Measurements from ENCODE around the gene NEFH. TPM values are rescaled to one million over a fixed set of nuclear protein-coding genes. Genes with fewer than 3 reads are reported as not detected.

NEFH gene, protein sequence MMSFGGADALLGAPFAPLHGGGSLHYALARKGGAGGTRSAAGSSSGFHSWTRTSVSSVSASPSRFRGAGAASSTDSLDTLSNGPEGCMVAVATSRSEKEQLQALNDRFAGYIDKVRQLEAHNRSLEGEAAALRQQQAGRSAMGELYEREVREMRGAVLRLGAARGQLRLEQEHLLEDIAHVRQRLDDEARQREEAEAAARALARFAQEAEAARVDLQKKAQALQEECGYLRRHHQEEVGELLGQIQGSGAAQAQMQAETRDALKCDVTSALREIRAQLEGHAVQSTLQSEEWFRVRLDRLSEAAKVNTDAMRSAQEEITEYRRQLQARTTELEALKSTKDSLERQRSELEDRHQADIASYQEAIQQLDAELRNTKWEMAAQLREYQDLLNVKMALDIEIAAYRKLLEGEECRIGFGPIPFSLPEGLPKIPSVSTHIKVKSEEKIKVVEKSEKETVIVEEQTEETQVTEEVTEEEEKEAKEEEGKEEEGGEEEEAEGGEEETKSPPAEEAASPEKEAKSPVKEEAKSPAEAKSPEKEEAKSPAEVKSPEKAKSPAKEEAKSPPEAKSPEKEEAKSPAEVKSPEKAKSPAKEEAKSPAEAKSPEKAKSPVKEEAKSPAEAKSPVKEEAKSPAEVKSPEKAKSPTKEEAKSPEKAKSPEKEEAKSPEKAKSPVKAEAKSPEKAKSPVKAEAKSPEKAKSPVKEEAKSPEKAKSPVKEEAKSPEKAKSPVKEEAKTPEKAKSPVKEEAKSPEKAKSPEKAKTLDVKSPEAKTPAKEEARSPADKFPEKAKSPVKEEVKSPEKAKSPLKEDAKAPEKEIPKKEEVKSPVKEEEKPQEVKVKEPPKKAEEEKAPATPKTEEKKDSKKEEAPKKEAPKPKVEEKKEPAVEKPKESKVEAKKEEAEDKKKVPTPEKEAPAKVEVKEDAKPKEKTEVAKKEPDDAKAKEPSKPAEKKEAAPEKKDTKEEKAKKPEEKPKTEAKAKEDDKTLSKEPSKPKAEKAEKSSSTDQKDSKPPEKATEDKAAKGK
- total RNA-seq: 0.15 and 0.20 TPM in 2 replicates

DNA sequence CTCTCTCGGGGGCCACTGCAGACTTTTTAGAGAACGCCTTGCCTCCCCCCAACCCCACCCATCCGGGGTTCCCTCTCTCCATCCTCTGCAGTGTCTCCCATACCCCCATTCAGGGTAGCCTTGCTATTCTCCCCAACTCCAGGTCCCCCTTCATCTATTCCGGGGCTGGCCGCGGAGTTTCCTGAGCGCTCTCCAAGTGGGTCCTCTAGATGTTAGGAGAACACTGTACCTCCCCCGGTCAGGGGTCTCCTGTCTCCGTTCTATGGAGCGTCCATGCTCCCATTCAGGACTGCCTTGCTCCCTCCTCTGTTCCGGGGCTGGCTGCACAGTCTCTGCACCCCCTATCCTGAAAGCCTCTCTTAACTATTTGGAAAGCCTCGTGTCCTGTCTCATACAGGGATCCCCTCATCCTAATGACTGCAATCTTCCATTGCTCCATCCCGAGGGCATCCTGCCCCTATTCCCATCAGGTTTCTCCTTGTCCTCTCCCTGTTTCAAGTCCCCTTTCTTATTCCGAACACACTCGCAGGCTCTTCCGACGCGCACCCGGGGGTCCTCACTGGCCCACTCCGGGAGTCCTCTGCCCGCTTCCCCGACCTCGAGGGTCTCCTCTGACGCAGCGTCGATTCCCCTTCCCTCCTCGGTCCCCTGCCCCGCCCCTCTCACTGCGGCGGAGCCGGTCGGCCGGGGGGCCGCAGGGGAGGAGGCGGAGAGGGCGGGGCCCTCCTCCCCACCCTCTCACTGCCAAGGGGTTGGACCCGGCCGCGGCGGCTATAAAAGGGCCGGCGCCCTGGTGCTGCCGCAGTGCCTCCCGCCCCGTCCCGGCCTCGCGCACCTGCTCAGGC lies at the start of gene NEFH:
TSS of gene NEFH (plus strand) at position 802 of the 845 bp plus-strand sequence. CDS start 45 bp downstream, outside the sequence.
- Mint-ChIP-seq H3K27ac (no peak within 1 kb of the TSS), H3K4me3 (no peak within 1 kb of the TSS), H3K9me3 (no peaks in the 10 kb centered on the region), H3K4me1 (peaks cover 35% of the 10 kb centered on the region), H3K27me3 (peaks cover 39% of the 10 kb centered on the region), H3K36me3 (ENCODE audit: low read depth) (no peaks in the 10 kb centered on the region)
- intact Hi-C loops (cut with micrococcal nuclease): loop anchor here (5.0 to 10.0 kb wide), 3 partner anchors 33 to 85 kb away; no protein-coding TSS in a partner anchor
- POLR2A ChIA-PET: no interaction called here
- DNase-seq (no peak), ATAC-seq (ENCODE audit: low read depth) (no peak)
- TF ChIP-seq, protein P1, sequence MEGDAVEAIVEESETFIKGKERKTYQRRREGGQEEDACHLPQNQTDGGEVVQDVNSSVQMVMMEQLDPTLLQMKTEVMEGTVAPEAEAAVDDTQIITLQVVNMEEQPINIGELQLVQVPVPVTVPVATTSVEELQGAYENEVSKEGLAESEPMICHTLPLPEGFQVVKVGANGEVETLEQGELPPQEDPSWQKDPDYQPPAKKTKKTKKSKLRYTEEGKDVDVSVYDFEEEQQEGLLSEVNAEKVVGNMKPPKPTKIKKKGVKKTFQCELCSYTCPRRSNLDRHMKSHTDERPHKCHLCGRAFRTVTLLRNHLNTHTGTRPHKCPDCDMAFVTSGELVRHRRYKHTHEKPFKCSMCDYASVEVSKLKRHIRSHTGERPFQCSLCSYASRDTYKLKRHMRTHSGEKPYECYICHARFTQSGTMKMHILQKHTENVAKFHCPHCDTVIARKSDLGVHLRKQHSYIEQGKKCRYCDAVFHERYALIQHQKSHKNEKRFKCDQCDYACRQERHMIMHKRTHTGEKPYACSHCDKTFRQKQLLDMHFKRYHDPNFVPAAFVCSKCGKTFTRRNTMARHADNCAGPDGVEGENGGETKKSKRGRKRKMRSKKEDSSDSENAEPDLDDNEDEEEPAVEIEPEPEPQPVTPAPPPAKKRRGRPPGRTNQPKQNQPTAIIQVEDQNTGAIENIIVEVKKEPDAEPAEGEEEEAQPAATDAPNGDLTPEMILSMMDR (IDR thresholded peaks at IDR 0.05): no peak
- CTCF ChIA-PET: interaction anchor here (1.4 kb wide), 1 partner anchor 116 kb away, joined by 4 read pairs; no protein-coding TSS in a partner anchor

DNA sequence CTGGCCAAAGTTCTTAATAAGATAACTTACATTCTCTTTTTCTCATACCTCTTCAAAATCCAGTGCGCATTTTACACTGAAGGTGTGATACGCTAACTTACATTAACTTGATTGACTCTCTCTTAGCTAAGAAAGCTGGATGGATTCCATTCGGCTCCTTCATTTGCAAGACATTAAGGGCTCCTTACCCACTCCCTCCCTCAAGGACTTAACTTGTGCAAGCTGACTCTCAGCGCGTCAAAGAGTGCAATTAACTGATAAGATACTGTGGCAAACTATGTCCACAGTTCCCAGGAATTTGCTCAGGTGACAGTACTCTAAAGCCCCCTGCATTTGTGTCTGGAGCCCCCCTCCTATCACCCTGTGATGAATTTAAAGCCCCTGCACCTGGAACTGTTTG lies 48.0 kb upstream of the NEFH start:
- Mint-ChIP-seq H3K36me3 (ENCODE audit: low read depth) (no peaks in the 10 kb centered on the region), H3K4me1 (no peaks in the 10 kb centered on the region), H3K27ac (no peak overlapping the region), H3K27me3 (peaks cover 22% of the 10 kb centered on the region), H3K4me3 (no peak overlapping the region), H3K9me3 (no peaks in the 10 kb centered on the region)
- intact Hi-C loops (cut with micrococcal nuclease): no loop called here
- TF ChIP-seq, protein P1 (IDR thresholded peaks at IDR 0.05): no peak
- ATAC-seq (ENCODE audit: low read depth) (no peak), DNase-seq (no peak)
- CTCF ChIA-PET: no interaction called here
- POLR2A ChIA-PET: no interaction called here

DNA sequence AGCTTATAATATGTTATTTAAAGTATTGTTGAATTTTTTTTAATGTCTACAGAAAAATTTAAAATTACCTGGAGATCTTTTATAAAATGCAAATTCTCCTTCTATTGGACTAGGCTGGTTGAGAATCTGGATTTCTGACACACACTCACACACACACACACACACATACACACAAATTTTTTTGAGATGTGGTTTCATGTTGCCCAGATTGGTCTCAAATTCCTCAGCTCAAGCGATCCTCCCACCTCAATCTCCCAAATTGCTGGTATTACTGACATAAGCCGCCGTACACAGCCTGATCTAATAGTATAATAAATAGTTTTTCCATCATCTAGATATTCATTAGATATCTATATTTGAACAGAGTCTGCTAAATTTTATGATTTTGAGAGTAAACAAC lies 46.2 kb upstream of the NEFH start:
- TF ChIP-seq, protein P1 (IDR thresholded peaks at IDR 0.05): no peak
- ChIA-PET POLR2A (no interaction called here), CTCF (no interaction called here)
- ATAC-seq (ENCODE audit: low read depth) (no peak), DNase-seq (no peak)
- Mint-ChIP-seq H3K4me1 (no peaks in the 10 kb centered on the region), H3K9me3 (no peaks in the 10 kb centered on the region), H3K36me3 (ENCODE audit: low read depth) (no peaks in the 10 kb centered on the region), H3K27me3 (peaks cover 20% of the 10 kb centered on the region), H3K4me3 (no peak overlapping the region), H3K27ac (no peak overlapping the region)
- intact Hi-C loops (cut with micrococcal nuclease): no loop called here

DNA sequence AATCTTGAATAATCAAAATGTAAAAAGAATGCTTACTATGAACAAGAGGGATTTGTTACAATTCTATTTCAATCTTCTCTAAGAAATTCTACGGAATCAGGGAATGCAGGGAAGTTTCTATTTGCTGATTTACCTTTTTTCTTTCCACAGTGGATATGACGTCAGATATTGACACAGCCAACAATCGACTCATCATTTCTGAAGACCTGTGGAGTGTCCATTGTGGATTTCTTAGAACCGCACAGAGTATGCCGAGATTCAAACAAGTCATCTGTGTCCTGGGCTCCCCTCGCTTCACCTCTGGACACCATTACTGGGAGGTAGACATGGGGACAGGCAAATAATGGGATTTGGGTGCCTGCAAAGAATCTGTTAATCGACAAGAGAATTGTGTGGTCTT lies 45.7 kb upstream of the NEFH start:
- Mint-ChIP-seq H3K4me1 (no peaks in the 10 kb centered on the region), H3K4me3 (no peak overlapping the region), H3K27me3 (peaks cover 20% of the 10 kb centered on the region), H3K36me3 (ENCODE audit: low read depth) (no peaks in the 10 kb centered on the region), H3K27ac (no peak overlapping the region), H3K9me3 (no peaks in the 10 kb centered on the region)
- POLR2A ChIA-PET: no interaction called here
- TF ChIP-seq, protein P1 (IDR thresholded peaks at IDR 0.05): no peak
- DNase-seq (no peak), ATAC-seq (ENCODE audit: low read depth) (no peak)
- intact Hi-C loops (cut with micrococcal nuclease): no loop called here
- CTCF ChIA-PET: no interaction called here

All from activated B cell treated with CpG ODN at 0.5 μM for 24 hours (primary cell).